Neural crest cell (in vitro differentiated cells): ENCODE results near the gene FBXL17. TPM values are rescaled to one million over a fixed set of nuclear protein-coding genes. Genes with fewer than 3 reads are reported as not detected.

ENCODE experiments used
- DNase-seq: peaks from one replicate; pipeline ENCODE4 v3.0.0; 2021; ENCODE audit warnings: low read depth, mixed read lengths, low spot score
- H3K27ac Mint-ChIP-seq: one replicate; pipeline ENCODE4 v1.8.0; 2021; ENCODE audit warnings: mild to moderate bottlenecking, mixed read lengths; ENCODE audit not compliant: unreplicated experiment
- H3K27me3 Mint-ChIP-seq: 2 replicates; pipeline ENCODE4 v1.8.0; 2021; ENCODE audit warnings: low read depth, mild to moderate bottlenecking, mixed read lengths
- H3K36me3 Mint-ChIP-seq: 2 replicates; pipeline ENCODE4 v1.8.0; 2021; ENCODE audit warnings: low read depth, mild to moderate bottlenecking, mixed read lengths
- H3K4me1 Mint-ChIP-seq: 2 replicates; pipeline ENCODE4 v1.8.0; 2021; ENCODE audit warnings: mixed read lengths
- H3K4me3 Mint-ChIP-seq: one replicate; pipeline ENCODE4 v1.8.0; 2021; ENCODE audit warnings: mild to moderate bottlenecking, mixed read lengths
- H3K9me3 Mint-ChIP-seq: 2 replicates; pipeline ENCODE4 v1.8.0; 2021; ENCODE audit warnings: mixed read lengths
- total RNA-seq: library from RNA; stranded (reverse); gene quantifications from 2 replicates; pipeline ENCODE4 v1.2.1, GENCODE V29; 2021
- TF ChIP-seq, protein P1 (sequence below): fragments of 200-600 bp; sonication (generic); conservative IDR thresholded peaks from 2 replicates; pipeline ENCODE4 v1.5.0; 2021; ENCODE audit warnings: antibody characterized with exemption, mild to moderate bottlenecking

Gene FBXL17
- total RNA-seq, 1 donor from 2014 or later: 17.8 TPM

DNA sequence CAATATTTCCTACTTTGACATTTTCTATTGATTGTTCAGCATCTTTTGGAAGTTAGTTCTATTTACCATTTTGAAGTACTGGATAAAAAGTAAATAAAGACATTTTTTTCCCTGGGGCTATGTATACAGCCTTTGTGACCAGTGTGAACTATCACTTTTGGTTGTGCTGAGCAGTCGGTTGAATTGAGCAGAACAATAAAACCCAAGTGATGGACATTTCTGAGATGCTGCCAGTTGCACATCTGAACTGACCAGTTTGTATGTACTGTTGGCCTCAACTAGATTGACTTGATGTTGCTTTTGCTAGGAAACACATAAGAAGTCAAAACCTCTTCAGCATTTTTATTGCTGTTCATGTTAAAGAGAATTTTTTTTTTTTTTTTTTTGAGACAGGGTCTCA, 451.0 kb downstream of the FBXL17 start:
- DNase-seq: no peak

DNA sequence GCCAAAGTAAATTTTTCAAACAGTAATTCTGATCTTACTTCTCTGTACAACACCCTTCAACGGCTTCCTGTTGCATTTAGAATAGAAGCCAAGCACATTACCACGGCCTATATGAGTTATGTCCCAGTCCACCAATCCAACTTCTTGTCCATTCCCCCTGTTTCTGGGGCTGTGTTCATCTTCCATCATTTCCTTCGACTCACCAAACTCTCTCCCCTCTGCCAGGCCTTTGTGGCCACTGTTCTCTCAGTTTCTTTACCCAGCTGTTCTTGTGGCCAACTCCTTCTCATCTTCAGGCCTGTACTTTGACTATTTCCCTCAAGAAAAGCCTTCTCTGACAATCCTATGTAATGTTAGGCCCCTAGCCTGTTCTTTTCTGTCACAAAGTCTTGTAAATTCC, 451.8 kb downstream of the FBXL17 start:
- Mint-ChIP-seq H3K9me3 (no peaks in the 10 kb centered on the region), H3K4me1 (peaks cover 8% of the 10 kb centered on the region), H3K36me3 (no peaks in the 10 kb centered on the region), H3K27me3 (no peaks in the 10 kb centered on the region), H3K27ac (no peak overlapping the region), H3K4me3 (no peak overlapping the region)
- TF ChIP-seq, protein P1, sequence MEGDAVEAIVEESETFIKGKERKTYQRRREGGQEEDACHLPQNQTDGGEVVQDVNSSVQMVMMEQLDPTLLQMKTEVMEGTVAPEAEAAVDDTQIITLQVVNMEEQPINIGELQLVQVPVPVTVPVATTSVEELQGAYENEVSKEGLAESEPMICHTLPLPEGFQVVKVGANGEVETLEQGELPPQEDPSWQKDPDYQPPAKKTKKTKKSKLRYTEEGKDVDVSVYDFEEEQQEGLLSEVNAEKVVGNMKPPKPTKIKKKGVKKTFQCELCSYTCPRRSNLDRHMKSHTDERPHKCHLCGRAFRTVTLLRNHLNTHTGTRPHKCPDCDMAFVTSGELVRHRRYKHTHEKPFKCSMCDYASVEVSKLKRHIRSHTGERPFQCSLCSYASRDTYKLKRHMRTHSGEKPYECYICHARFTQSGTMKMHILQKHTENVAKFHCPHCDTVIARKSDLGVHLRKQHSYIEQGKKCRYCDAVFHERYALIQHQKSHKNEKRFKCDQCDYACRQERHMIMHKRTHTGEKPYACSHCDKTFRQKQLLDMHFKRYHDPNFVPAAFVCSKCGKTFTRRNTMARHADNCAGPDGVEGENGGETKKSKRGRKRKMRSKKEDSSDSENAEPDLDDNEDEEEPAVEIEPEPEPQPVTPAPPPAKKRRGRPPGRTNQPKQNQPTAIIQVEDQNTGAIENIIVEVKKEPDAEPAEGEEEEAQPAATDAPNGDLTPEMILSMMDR: no peak
- no peak for DNase-seq

More for the DNA sequence above, 451.0 kb downstream of the FBXL17 start:
- no peaks in the 10 kb centered on the region for H3K9me3 Mint-ChIP-seq
- H3K27ac Mint-ChIP-seq: no peak overlapping the region
- no peaks in the 10 kb centered on the region for H3K36me3 Mint-ChIP-seq
- no peaks in the 10 kb centered on the region for H3K27me3 Mint-ChIP-seq
- H3K4me3 Mint-ChIP-seq: no peak overlapping the region
- TF ChIP-seq, protein P1: no peak
- peaks cover 16% of the 10 kb centered on the region for H3K4me1 Mint-ChIP-seq

DNA sequence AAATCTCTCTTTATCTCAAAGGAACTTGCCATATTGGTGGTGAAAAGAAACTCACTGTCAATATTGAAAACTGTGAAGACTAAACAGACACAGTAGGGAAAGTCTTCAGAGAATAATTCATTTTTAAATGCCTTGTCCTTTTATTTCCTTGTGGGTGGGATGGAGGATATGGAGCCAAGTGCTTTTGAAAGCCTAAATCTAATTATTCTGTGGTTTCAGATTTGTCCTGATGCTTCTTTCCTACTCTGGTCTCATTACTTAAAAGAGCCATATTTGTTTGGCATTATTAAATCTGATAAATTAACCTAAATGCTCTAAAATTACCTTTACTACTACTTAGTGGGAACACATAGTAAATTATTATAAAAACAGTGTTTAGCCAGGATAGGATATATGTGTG, 452.8 kb downstream of the FBXL17 start:
- no peaks in the 10 kb centered on the region for H3K9me3 Mint-ChIP-seq
- H3K27me3 Mint-ChIP-seq: no peaks in the 10 kb centered on the region
- no peak overlapping the region for H3K4me3 Mint-ChIP-seq
- H3K4me1 Mint-ChIP-seq: no peaks in the 10 kb centered on the region
- no peaks in the 10 kb centered on the region for H3K36me3 Mint-ChIP-seq
- TF ChIP-seq, protein P1: no peak
- DNase-seq: no peak
- no peak overlapping the region for H3K27ac Mint-ChIP-seq

DNA sequence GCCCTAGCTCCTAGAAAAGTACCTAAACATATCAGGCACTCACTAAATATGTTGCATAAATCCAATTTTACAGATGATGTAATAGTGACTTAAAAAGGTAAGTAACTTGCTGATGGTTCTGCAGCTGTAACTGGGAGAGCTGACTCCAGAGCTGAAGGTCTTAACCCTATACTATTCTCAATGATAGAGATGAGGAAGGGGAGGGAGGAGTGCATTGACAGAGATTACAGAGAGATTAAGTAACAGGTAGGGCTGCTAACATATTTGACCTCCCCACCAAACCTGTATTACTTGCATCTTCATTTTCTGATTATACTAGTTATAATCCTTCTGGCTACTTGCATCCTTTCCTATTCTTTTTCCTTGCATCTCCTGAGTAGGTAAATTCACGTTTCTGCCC, 455.8 kb downstream of the FBXL17 start:
- no peak overlapping the region for H3K27ac Mint-ChIP-seq
- H3K27me3 Mint-ChIP-seq: no peaks in the 10 kb centered on the region
- H3K4me1 Mint-ChIP-seq: no peaks in the 10 kb centered on the region
- no peak for DNase-seq
- TF ChIP-seq, protein P1: no peak
- H3K36me3 Mint-ChIP-seq: no peaks in the 10 kb centered on the region
- H3K4me3 Mint-ChIP-seq: no peak overlapping the region
- H3K9me3 Mint-ChIP-seq: no peaks in the 10 kb centered on the region

DNA sequence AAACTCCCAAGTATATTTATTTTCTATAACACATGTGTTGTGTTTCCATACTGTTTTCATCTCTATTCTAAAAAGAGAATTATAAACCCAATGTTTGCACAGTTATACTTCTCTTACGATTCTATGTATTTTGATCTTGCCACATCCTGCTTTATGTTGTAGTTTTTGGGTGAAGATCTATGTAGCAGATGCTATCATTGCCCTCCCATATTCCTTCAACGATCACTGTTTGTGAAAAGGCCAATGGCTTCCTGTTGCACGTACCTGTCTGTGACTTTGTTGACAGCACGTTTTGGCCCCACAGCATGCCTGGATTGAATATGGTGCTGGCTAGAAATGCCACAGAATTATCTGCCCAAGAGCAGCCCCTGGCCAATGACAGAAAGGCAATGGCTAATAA, 456.7 kb downstream of the FBXL17 start:
- TF ChIP-seq, protein P1: no peak
- Mint-ChIP-seq H3K4me1 (no peaks in the 10 kb centered on the region), H3K4me3 (no peak overlapping the region), H3K27ac (no peak overlapping the region), H3K27me3 (no peaks in the 10 kb centered on the region), H3K36me3 (no peaks in the 10 kb centered on the region), H3K9me3 (no peaks in the 10 kb centered on the region)
- DNase-seq: no peak

DNA sequence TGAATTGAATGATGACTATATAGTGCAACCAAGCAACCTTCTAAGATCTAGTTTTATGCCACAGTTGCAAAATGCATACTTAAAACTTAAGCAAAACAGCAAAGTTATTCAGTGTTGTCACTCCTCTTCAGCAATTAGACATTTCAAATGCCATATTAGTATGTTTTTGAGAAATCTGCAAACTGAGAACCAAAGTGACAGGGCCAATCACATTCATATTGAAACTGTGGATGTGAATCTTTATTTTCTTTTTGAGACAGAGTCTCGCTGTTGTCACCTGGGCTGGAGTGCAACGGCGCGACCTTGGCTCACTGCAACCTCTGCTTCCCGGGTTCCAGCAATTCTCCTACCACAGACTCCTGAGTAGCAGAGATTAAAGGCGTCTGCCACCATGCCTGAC, 461.9 kb downstream of the FBXL17 start:
- TF ChIP-seq, protein P1: no peak
- H3K36me3 Mint-ChIP-seq: no peaks in the 10 kb centered on the region

More for the DNA sequence above, 461.9 kb downstream of the FBXL17 start:
- Mint-ChIP-seq H3K27me3 (no peaks in the 10 kb centered on the region), H3K4me1 (no peaks in the 10 kb centered on the region), H3K9me3 (no peaks in the 10 kb centered on the region), H3K27ac (no peak overlapping the region), H3K4me3 (no peak overlapping the region)
- DNase-seq: no peak
